Measurements from ENCODE around the gene POU4F3.
"Not testable (repeated sequence)": the region's sequence is repeated elsewhere in the genome, so short reads cannot be mapped to it uniquely, and the experiment has no call there.

Gene POU4F3

GRCh38 chr5:146338774-146339714, at the start of gene POU4F3:
POU4F3 (plus strand) TSS chr5:146338839; CDS start chr5:146339113, 274 bp downstream.
- DNase-seq (ENCODE audit: low read depth in 2 of 2) = no peak

- DNase-seq (ENCODE audit: low read depth in 2 of 2) = no peak
Measured at GRCh38 chr5:146290318-146290717, 48.3 kb upstream of the POU4F3 start.

GRCh38 chr5:146291421-146292074, 47.1 kb upstream of the POU4F3 start:
- no peak for DNase-seq (ENCODE audit: low read depth in 2 of 2)

GRCh38 chr5:146296245-146296644, 42.4 kb upstream of the POU4F3 start:
- DNase-seq (ENCODE audit: low read depth in 2 of 2) = no peak

- not testable (repeated sequence) for DNase-seq (ENCODE audit: low read depth in 2 of 2)
Measured at GRCh38 chr5:146298920-146299319, 39.7 kb upstream of the POU4F3 start.

GRCh38 chr5:146301626-146302025, 37.0 kb upstream of the POU4F3 start:
- DNase-seq (ENCODE audit: low read depth in 2 of 2) = no peak

GRCh38 chr5:146302406-146302805, 36.2 kb upstream of the POU4F3 start:
- DNase-seq (ENCODE audit: low read depth in 2 of 2) = no peak

- no peak for DNase-seq (ENCODE audit: low read depth in 2 of 2)
Measured at GRCh38 chr5:146306838-146307237, 31.8 kb upstream of the POU4F3 start.

GRCh38 chr5:146307796-146308195, 30.8 kb upstream of the POU4F3 start:
- no peak for DNase-seq (ENCODE audit: low read depth in 2 of 2)

- DNase-seq (ENCODE audit: low read depth in 2 of 2) = no peak
Measured at GRCh38 chr5:146310540-146310939, 28.1 kb upstream of the POU4F3 start.

GRCh38 chr5:146311278-146311677, 27.4 kb upstream of the POU4F3 start:
- no peak for DNase-seq (ENCODE audit: low read depth in 2 of 2)

- DNase-seq (ENCODE audit: low read depth in 2 of 2) = no peak
Measured at GRCh38 chr5:146313027-146313426, 25.6 kb upstream of the POU4F3 start.

GRCh38 chr5:146321571-146321970, 17.1 kb upstream of the POU4F3 start:
- no peak for DNase-seq (ENCODE audit: low read depth in 2 of 2)

- no peak for DNase-seq (ENCODE audit: low read depth in 2 of 2)
Measured at GRCh38 chr5:146327257-146327870, 11.3 kb upstream of the POU4F3 start.

GRCh38 chr5:146327989-146328388, 10.7 kb upstream of the POU4F3 start:
- DNase-seq (ENCODE audit: low read depth in 2 of 2) = no peak

- DNase-seq (ENCODE audit: low read depth in 2 of 2) = no peak
Measured at GRCh38 chr5:146329697-146330096, 8.9 kb upstream of the POU4F3 start.

GRCh38 chr5:146331423-146331822, 7.2 kb upstream of the POU4F3 start:
- no peak for DNase-seq (ENCODE audit: low read depth in 2 of 2)

- DNase-seq (ENCODE audit: low read depth in 2 of 2) = no peak
Measured at GRCh38 chr5:146334074-146334533, 4.5 kb upstream of the POU4F3 start.

- DNase-seq (ENCODE audit: low read depth in 2 of 2) = no peak
Measured at GRCh38 chr5:146336197-146336596, 2.4 kb upstream of the POU4F3 start.

- no peak for DNase-seq (ENCODE audit: low read depth in 2 of 2)
Measured at GRCh38 chr5:146337264-146337904, 1.3 kb upstream of the POU4F3 start.

- no peak for DNase-seq (ENCODE audit: low read depth in 2 of 2)
Measured at GRCh38 chr5:146337928-146338327, 711 bp upstream of the POU4F3 start.

- no peak for DNase-seq (ENCODE audit: low read depth in 2 of 2)
Measured at GRCh38 chr5:146339715-146340259, 1.1 kb downstream of the POU4F3 start.

Data from stimulated activated CD8-positive, alpha-beta memory T cell treated with anti-CD3 and anti-CD28 coated beads, Interleukin-15, amount 100 ng/mL, for 48 hours (primary cell).